Thyroid gland (tissue), 4 donors: ENCODE data around the gene USP13.

ENCODE experiments used
- CTCF ChIP-seq, 6 experiments: fragments of 200-600 bp in 3 of 6; fragments of 450-650 bp in 3 of 6; sonication (generic) in 3 of 6; IDR thresholded peaks; one replicate each; pipeline ENCODE4 v1.5.1; 2016 to 2019; ENCODE audit warnings: antibody characterized with exemption in 6 of 6, mild to moderate bottlenecking in 2 of 6, inconsistent platforms in 1 of 6, moderate library complexity in 1 of 6
- POLR2A ChIP-seq, 2 donors: fragments of 450-650 bp; IDR thresholded peaks; one replicate each; pipeline ENCODE4 v1.6.1; 2017; ENCODE audit warnings: antibody characterized with exemption in 2 of 2, mild to moderate bottlenecking in 2 of 2, moderate library complexity in 1 of 2

GRCh38 chr3:179794355-179794754, 141.5 kb downstream of the USP13 start:
- no peak for TF ChIP-seq CTCF (IDR thresholded peaks at IDR 0.05)
- no peak for TF ChIP-seq POLR2A (IDR thresholded peaks at IDR 0.05)
